T1000 (cell line): ENCODE results near the gene SLC25A41.
"Not testable (repeated sequence)": the region's sequence is repeated elsewhere in the genome, so short reads cannot be mapped to it uniquely, and the experiment has no call there.

Experiments used
- DNase-seq: peaks from one replicate; lab custom pipeline; 2025; ENCODE audit warnings: mixed read lengths; lab: John Stamatoyannopoulos, UW

Gene SLC25A41

DNA sequence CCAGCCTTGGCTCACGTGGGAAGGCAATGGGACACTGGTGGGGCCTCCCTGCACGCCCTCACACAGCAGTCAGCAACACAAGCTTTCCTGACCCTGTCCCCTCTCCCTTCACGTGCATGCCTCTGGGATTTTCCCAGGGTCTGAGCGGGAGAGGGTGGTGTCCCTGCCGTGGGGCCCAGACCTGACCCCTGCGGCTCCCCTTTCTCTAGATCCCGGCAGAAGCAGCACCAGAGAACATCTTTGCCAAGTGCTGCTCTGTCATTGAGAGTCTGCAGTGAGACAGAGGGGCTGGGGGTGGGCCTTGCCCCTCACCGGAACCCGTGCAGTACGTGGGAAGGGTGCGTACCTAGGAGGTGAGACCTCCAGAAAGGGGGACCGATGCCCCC lies 21.5 kb downstream of the SLC25A41 start:
- DNase-seq, result no peak

DNA sequence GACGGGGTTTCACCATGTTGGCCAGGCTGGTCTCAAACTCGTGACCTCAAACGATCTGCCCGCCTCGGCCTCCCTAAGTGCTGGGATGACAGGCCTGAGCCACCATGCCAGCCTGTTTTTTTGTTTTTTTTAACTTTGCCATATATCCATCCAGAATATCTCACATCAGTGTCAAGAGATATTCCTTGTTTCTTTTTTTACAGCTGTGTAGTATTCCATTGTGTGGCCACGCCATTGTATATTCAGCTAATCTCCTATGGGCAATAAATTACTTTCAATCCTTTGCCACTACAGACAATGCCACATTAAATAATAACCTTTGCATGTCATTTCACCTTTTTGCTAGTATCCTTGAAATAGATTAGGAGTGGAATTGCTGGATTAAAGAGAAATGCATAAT lies 24.2 kb downstream of the SLC25A41 start:
- DNase-seq, result no peak

DNA sequence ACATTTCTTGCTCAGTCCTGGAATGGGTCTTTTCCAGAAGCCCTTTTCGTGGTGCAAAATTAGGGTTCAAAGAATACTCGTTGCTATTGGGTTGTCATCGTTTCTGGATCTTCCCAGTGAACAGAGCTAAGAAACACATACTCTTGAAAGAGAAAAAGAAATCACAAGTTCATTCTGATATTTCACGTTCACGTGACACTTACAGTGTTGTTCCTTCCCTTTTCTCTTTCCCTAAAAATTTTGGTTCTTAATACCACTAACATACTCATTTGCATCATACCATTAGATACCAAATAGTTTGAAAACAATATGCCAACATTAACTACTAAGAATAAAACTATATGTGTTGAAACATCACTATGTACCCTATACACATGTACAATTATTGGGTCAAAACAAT lies 27.2 kb downstream of the SLC25A41 start:
- no peak for DNase-seq

DNA sequence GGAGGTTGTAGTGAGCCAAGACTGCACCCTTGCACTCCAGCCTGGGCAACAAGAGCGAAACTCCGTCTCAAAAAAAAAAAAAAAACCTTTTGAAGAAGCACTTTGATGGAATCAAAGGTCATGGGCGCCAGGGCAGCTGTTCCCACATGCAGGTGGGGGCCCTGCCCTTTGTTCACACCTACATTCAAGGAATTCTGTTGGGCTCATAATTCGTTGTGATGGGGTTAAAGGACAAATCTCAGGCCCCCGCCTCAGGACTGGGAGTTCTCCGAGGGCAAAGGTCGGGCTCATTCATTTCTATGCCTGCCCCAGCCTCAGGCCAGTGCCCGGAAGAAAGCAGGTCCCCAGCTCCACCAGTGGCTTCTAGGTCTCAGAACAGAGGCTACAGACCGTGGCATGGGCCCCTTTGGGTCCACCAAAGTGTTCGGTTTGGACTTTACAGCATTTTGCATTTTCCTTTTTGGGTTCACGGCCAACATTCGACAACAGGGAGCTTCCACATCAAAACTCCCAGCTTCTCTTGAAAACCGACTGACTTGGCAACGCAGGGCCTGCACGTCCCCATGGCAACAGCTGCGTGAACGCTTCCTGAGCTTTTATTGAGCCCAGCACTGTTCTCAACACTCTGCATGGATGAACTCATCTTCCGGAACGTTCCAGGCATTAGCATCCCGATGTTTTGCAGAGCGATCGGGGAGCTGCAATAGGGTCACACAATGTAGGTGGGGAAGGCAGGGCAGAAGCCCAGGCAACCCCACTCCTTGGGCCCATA lies 30.5 kb downstream of the SLC25A41 start:
- DNase-seq, result no peak

DNA sequence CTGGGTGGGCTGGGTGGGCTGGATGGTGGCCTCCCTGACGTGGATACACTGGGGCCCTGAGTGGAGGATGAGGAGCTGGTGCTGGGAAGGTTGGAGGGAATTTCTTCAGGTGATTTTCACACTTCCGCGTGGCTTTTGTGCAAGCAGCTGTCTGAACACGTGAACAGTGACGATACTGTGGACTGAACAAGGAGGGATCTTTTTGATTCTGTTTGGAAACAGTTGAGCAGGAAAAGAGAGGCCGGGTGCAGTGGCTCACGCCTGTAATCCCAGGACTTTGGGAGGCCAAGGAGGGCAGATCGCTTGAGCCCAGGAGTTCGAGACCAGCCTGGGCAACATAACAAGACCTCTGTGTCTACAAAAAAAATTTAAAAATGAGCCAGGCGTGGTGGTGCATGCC lies 31.5 kb downstream of the SLC25A41 start:
- DNase-seq, result no peak

DNA sequence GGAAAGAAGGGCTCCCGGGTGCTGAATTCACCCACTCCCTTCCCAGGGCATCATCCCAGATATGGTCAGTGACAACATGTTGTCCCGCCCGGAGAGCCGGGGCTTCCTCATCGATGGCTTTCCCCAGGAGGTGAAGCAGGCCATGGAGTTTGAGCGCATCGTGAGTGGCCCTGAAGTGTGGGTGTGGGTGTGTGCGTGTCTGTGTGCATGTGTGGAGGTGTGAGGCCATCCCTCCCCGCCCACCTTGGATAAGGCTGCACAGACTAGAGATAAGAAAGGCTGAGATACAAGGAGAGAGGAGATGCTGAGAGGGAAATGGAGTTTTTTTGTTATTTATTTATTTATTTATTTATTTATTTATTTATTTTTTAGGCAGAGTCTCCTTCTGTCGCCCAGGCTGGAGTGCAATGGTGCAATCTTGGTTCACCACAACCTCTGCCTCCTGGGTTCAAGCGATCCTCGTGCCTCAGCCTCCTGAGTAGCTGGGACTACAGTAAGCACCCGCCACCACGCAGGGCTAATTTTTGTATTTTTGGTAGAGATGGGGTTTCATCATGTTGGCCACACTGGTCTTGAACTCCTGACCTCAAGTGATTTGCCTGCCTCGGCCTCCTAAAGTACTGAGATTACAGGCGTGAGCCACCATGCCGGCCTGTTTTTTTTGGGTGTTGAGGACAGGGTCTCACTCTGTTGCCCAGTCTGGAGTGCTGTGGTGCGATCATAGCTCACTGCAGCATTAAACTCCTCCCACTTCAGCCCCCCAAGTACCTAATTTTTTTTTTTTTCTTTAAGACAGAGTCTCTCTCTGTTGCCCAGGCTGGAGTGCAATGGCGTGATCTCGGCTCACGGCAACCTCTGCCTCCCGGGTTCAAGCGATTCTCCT lies 33.3 kb downstream of the SLC25A41 start:
- not testable (repeated sequence) for DNase-seq

DNA sequence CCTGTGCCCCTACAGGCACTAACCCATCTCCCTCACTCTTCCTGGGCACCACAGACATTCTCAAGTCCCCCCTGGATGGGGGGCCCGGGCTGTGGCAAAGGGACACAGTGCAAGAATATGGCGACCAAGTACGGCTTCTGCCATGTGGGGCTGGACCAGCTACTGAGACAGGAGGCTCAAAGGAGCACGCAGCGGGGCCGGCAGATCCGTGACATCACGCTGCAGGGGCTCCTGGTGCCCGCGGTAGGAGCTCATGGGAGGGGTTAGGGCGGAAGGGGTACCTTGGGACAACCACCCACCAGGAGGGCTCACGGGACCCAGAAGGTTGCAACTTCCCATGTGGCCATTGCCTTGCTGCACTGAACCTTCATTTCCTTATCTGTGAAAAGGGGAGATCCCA lies 37.3 kb downstream of the SLC25A41 start:
- no peak for DNase-seq

DNA sequence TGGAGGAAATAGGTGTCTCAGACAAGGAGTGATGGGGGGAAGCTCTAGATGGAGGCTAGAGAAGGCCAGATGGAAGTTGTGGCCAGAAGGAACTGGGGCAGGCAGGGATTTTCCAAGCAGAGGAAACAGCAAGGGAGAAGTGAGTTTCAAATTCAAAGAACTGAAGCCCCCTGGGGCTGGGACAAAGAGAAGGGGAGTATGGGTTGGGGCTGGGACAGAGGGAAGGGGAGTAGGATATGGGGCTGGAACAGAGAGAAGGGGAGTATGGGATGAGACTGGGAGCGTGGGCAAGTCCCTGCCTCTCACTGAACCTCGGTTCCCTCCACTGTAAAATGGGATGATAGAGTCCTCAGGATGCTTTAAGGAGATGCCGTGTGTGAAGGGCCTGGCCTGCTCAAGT lies 38.7 kb downstream of the SLC25A41 start:
- no peak for DNase-seq

DNA sequence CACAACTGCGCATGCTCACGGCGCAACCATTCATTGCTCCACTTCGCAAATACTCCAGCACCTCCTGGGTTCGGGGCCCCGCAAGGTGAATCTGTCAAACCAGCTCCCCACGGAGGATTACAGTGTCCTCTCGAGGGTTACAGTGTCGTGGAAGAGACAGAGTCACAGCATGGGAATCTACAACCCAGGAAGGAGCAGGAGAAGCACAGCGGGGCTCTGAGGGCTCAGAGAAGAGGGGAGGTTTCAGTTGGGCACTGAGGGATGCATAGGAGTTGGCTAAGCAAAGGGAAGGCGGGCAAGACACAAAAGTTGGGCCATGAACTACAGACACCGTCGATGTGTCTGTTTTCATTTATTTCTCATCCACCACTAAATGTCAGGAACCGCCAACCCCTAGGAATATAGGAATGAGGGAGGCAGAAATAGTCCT lies 39.6 kb downstream of the SLC25A41 start:
- DNase-seq, result no peak

DNA sequence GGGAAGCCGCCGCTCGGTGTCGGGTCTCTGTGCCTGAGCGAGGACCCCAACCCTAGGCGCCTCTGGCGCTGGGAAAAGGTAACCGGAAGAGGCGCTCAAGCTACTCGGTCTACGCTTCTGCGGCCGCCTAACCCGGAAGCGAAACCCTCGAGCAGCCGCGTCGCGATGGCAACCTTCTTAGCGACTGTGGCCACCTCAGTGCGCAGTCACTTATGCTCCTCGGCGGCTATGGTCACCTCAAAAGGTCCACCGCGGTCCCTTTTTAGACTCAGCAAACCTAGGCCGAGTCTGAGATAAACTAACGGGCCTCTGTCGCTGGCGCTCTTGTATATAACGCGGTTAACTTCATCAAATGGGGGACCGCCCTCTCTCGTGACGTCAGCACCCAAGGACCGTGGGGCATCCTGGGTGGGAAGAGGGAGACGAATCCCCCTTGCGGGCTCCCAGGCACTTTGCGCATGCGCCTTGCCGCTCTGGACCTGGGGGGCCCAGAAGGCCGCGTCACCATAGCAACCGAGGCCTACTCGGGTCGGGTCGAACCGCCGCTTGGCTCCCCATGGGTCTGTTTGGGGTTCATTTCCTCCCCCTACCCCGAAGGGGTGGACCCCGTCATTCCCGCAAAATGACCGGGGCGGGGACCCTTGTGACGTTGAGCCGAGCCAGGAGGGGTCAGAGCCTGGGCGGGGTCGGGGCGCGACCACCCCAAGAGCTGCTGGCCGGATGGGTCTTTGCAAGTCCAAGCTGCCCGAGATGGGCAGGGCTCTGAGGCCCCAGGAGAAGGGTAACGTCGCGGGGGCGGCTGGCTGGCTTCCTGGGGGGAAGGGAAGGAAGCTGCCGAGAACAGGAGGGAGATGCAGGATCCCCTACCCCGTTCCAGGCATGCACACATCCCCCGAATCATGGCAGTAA lies 40.2 kb downstream of the SLC25A41 start, which contains the start of gene GTF2F1:
TSS of gene GTF2F1 (minus strand) at position 91 of the 909 bp plus-strand sequence. CDS start 169 bp downstream, outside the sequence.
- DNase-seq, result peak; percentile 91

DNA sequence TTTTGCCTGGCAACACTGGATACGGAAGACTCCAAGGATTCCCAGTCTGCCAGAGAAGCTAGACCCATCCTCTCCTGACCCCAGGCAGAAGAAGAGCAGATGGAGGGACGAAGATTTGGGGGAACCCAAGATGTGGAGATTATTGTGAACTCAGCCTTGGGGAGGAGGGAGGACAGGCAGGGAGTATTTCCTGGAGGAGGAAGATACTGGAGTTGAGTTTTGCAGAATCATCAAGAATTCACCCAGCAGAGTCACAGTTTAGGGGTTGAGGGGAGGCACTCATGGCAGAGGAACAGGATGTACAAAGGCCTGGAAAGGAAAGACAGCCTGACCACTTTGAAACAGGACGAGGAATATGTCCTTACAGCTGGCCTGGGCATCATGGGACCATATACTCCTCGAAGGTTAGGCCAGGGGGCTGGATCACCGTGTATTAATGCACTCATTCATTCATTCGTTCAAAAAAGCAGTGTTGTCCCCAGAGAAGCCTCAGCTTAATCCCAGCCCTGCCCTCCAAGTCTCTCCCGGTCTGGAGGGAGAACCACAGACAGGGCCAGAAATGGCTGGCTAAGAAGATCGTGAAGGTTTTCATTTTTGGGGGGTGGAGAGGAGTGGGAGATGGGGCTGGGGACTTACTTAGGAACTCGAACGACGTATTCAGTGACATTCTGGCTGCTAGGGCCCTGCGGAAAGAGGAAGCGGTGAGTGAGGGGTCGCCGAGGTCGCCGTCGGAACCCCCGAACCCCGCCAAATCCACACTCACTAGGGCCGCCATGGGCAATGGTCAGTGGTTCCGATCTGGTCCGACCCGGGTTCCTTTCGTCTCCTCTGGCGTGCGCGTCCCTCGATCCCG lies 41.1 kb downstream of the SLC25A41 start:
- DNase-seq, result no peak

DNA sequence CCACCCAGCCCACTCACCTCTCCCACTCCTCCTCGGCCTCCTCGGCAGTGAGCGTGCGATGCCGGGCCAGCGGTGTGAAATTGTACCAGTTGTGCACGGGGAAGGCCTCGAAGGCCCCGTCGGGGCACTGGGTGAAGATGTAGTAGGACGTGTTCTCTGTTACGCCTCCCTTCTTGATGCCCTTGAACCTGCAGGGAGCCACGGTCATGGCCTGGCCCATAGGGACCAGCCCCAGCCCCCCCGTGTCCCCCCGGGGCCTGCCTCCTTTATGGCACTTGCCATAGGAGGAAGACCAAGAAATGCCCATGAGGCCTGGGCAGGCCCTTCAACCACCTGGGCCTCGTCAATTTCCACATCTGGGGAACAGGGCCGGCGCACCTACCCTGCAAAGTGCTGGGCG lies 46.2 kb downstream of the SLC25A41 start:
- DNase-seq, result no peak

DNA sequence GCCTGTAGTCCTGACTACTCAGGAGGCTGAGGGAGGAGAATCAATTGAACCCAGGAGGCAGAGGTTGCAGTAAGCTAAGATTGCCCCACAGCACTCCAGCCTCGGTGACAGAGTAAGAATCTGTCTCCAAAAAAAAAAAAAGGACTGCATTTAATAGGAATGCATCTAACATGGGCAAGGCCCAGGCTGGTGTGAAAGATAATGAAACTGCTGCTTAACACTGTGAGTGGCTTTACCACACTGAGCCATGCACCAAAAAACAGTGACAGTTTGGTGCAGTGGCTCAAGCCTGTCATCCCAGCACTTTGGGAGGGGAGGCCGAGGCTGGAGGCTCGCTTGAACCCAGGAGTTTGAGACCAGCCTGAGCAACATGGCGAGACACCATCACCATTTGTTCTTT lies 49.2 kb downstream of the SLC25A41 start:
- DNase-seq, result no peak

DNA sequence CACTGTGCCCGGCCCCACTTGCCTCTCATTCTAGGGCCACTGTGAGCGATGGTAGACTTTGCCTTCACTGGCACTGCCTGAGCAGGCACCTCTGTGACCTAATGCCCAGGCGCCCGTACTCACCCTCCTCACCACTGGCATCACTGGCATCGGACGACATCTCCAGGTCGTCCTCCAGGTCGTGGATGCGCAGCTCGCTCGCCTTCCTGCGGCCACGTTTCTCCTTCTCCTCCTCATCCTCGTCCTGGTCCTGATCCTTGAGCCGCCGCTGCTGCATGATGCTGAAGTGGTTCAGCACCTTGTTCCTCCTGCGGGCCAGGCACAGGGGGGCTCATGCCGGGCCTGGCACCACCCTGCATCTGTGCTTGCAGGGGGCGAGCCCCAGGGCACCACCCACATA lies 50.4 kb downstream of the SLC25A41 start:
- no peak for DNase-seq

DNA sequence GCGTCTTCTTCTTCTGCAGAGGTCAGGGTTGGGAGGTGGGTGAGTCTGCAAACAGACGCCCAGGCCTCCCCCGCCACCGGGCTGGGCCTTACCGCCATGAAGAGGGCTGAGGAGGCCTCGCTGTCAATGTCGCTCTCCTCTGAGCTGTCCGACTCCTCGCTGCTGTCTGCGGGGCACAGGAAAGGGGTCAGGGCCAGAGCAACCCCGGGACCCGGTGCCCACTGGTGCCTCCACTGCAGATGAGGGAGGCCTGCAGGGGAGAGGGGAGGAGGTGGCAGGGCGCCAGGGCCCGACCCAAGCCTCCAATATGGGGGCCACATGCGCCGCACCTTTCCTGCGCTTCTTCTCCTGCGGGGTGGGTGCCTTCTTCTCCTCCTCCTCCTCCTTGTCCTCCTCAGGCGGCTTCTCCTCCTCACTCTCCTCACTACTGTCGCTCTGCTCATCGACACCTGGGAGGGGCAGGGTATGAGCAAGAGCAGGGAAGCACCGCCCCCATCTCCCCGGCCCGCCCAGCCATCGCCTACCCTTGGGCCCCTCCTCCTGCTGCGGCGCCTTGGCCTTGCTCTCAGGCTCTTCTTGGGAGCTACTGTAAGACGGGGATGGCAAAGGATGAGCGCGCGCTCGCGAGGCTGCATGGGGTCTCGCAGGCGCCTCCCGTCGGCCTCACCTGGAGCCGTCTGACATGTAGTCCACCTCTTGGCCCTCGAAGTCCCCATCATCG lies 52.4 kb downstream of the SLC25A41 start:
- DNase-seq, result no peak

DNA sequence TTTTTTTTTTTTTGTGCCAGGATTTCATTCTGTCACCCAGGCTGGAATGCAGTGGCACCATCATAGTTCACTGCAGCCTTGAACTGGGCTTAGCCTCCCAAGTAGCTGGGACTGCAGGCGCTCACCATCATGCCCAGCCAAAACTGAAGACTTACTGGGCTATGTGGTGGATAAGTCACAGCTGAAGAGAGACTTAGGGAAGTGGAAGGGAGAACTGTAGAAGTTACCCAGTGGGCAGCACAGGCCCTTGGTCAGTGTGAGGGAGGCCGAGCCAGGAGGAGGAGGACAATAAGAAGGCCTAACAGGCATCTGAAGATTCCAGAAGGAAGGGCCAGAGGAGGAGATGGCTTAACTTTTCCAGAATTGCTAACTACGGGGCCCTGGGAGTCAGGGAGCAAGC lies 53.8 kb downstream of the SLC25A41 start:
- no peak for DNase-seq

DNA sequence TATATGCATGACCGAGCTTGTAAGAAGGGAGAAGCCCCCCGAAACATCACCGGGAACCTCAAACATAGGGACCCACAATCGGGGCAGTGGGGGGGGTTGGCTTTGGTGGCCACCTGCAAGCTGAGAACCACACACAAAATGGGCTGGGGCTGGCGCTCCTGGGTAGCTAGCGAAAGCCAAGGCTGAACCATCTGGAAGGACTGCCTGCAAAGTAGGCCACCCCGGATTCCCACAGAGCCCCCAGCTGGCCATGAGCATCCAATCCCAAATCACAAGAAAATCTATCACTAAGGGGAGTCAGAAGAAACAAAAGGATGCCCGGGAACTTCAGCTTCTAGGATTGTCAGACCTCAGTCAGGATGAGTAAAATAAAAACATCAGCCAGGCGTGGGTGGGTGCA lies 55.1 kb downstream of the SLC25A41 start:
- DNase-seq, result no peak

DNA sequence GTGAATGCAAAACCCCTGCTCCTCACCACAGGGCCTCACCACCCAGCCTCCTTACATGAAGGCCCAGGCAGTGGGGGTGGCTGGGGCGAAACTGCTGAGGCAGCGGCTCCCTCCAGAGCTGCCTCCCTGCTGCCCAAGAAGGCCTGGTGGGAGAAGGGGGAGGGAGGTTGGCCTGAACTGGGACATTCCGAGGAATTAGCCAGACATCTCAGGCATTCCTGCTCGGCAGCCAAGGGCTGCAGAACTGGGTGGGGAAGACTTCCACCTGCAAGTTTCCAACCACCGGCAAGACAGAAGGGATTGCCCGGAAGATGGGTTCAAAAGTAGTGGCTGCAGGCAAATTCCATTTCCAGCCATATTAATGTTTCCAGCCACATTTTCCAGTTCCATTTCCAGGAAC lies 55.5 kb downstream of the SLC25A41 start:
- DNase-seq, result no peak

DNA sequence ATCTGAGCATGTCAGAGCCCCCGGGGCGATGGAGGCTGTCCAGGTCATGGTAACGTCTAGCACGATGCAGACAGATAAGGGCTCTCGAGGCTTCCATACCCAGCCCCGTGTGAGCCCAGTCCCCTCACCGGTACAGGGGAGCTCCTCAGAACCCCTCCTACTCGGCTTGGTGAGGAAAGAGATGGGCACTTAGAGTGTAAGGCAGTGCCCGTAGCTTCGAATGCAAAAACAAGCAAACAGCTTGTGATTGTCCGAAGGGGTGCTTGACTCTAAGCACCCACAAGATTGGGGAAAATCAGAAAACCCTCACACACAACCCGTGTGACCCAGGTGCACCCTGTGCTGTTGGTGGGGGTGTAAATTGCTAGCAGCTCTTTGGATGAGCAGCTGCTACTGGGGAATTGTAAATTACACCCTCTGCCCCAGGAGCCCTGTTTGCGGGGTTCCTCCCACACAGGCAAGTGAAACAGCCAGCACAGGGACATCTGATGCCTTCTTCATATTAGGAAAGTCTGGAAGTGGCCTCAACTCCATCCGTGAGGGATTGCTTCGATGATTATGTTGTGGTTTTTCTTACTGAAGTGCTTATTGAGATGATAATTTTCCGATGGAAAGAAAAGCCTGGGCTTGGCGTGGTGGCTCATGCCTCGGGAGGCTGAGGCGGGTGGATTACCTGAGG lies 56.9 kb downstream of the SLC25A41 start:
- no peak for DNase-seq
